ENCODE measurements around the gene SH3GL3.

SH3GL3 gene

GRCh38 chr15:83656192-83656591 lies 209.1 kb downstream of the SH3GL3 start:
- TF ChIP-seq CTCF (IDR thresholded peaks at IDR 0.05; ENCODE audit: insufficient read depth, missing control alignments): no peak
- DNase-seq (ENCODE audit: insufficient read length, low spot score): no peak
- FAIRE-seq: no peak

GRCh38 chr15:83656943-83657528 lies 209.9 kb downstream of the SH3GL3 start:
- no peak for TF ChIP-seq CTCF (IDR thresholded peaks at IDR 0.05; ENCODE audit: insufficient read depth, missing control alignments)
- DNase-seq (ENCODE audit: insufficient read length, low spot score) (no peak), FAIRE-seq (no peak)

GRCh38 chr15:83657549-83657948 lies 210.4 kb downstream of the SH3GL3 start:
- FAIRE-seq: no peak
- no peak for DNase-seq (ENCODE audit: insufficient read length, low spot score)

GRCh38 chr15:83658430-83659416 lies 211.6 kb downstream of the SH3GL3 start:
- FAIRE-seq: no peak
- DNase-seq (ENCODE audit: insufficient read length, low spot score): no peak
- no peak for TF ChIP-seq CTCF (IDR thresholded peaks at IDR 0.05; ENCODE audit: insufficient read depth, missing control alignments)

More at GRCh38 chr15:83657549-83657948, 210.4 kb downstream of the SH3GL3 start:
- TF ChIP-seq CTCF (IDR thresholded peaks at IDR 0.05; ENCODE audit: insufficient read depth, missing control alignments): no peak

- TF ChIP-seq CTCF (IDR thresholded peaks at IDR 0.05; ENCODE audit: insufficient read depth, missing control alignments): no peak
- DNase-seq (ENCODE audit: insufficient read length, low spot score): no peak
Observed at GRCh38 chr15:83659417-83659812, 212.3 kb downstream of the SH3GL3 start.

GRCh38 chr15:83665480-83665879 lies 218.3 kb downstream of the SH3GL3 start:
- TF ChIP-seq CTCF (IDR thresholded peaks at IDR 0.05; ENCODE audit: insufficient read depth, missing control alignments): no peak
- FAIRE-seq: no peak
- no peak for DNase-seq (ENCODE audit: insufficient read length, low spot score)

More at GRCh38 chr15:83659417-83659812, 212.3 kb downstream of the SH3GL3 start:
- FAIRE-seq: no peak
